WTC11 (cell line): ENCODE data around the gene TEX35. TPM values are rescaled to one million over a fixed set of nuclear protein-coding genes. Genes with fewer than 3 reads are reported as not detected.

Experiments used
- ATAC-seq: fragments of 200-7000 bp; cut with Tn5 transposase; 2 replicates; pipeline ENCODE4 v1.10.0; 2021; ENCODE audit warnings: mild to moderate bottlenecking, moderate library complexity
- CTCF ChIA-PET: fragments of 300-600 bp; sonication (Branson Sonifier 250); formaldehyde crosslinking; loops from one replicate; lab custom pipeline; 2021; ENCODE audit warnings: antibody characterized with exemption; lab: Charles Lee
- POLR2A ChIA-PET: fragments of 350-600 bp; sonication (Branson Sonifier 250); formaldehyde crosslinking; loops from one replicate; lab custom pipeline; 2021; ENCODE audit warnings: antibody characterized with exemption; lab: Charles Lee
- DNase-seq: peaks from one replicate; pipeline ENCODE4 v3.0.0; 2021; ENCODE audit warnings: low spot score
- H3K27ac Mint-ChIP-seq: 2 replicates; pipeline ENCODE4 v1.8.0; 2021; ENCODE audit warnings: mixed read lengths
- H3K27me3 Mint-ChIP-seq: 2 replicates; pipeline ENCODE4 v1.8.0; 2021; ENCODE audit warnings: low read depth, mild to moderate bottlenecking, moderate library complexity, mixed read lengths
- H3K36me3 Mint-ChIP-seq: 2 replicates; pipeline ENCODE4 v1.8.0; 2021; ENCODE audit warnings: mixed read lengths
- H3K4me1 Mint-ChIP-seq: 2 replicates; pipeline ENCODE4 v1.8.0; 2022; ENCODE audit warnings: mixed read lengths
- H3K4me3 Mint-ChIP-seq: 2 replicates; pipeline ENCODE4 v1.8.0; 2021; ENCODE audit warnings: mild to moderate bottlenecking, moderate library complexity, mixed read lengths
- H3K9me3 Mint-ChIP-seq: 2 replicates; pipeline ENCODE4 v1.8.0; 2021; ENCODE audit warnings: mixed read lengths
- HMGA2 ChIP-seq: fragments of 250-450 bp; sonication (Bioruptor Pico); IDR thresholded peaks from 2 replicates; pipeline ENCODE4 v1.4.0; 2021; ENCODE audit warnings: mild to moderate bottlenecking, moderate library complexity
- KAT7 ChIP-seq: sonication (generic); formaldehyde crosslinking; IDR thresholded peaks from 2 replicates; pipeline ENCODE4 v1.8.1; 2023; ENCODE audit warnings: missing genetic modification reagents, mild to moderate bottlenecking, borderline replicate concordance
- MYBL2 ChIP-seq: sonication (generic); formaldehyde crosslinking; IDR thresholded peaks from 2 replicates; pipeline ENCODE4 v1.8.1; 2023; ENCODE audit warnings: mild to moderate bottlenecking, moderate library complexity, missing genetic modification reagents
- PRDM15 ChIP-seq: sonication (generic); formaldehyde crosslinking; IDR thresholded peaks from 2 replicates; pipeline ENCODE4 v1.8.0; 2022; ENCODE audit warnings: missing genetic modification reagents
- PREB ChIP-seq: sonication (generic); formaldehyde crosslinking; IDR thresholded peaks from 2 replicates; pipeline ENCODE4 v1.8.1; 2022; ENCODE audit warnings: mild to moderate bottlenecking, missing genetic modification reagents, moderate library complexity, borderline replicate concordance
- SP1 ChIP-seq: sonication (generic); formaldehyde crosslinking; conservative IDR thresholded peaks from 2 replicates; pipeline ENCODE4 v1.8.1; 2022; ENCODE audit warnings: missing genetic modification reagents
- USF2 ChIP-seq: sonication (generic); formaldehyde crosslinking; IDR thresholded peaks from 2 replicates; pipeline ENCODE4 v1.8.1; 2023; ENCODE audit warnings: mild to moderate bottlenecking, missing genetic modification reagents, moderate library complexity
- ZBTB21 ChIP-seq: sonication (generic); formaldehyde crosslinking; IDR thresholded peaks from 2 replicates; pipeline ENCODE4 v1.8.1; 2023; ENCODE audit warnings: mild to moderate bottlenecking, missing genetic modification reagents, borderline replicate concordance
- ZBTB43 ChIP-seq: sonication (generic); formaldehyde crosslinking; IDR thresholded peaks from 2 replicates; pipeline ENCODE4 v1.8.1; 2023; ENCODE audit warnings: mild to moderate bottlenecking, missing genetic modification reagents
- ZMAT4 ChIP-seq: fragments of 250-450 bp; sonication (Bioruptor Pico); IDR thresholded peaks from 2 replicates; pipeline ENCODE4 v1.9.0; 2021; ENCODE audit warnings: mild to moderate bottlenecking
- ZNF263 ChIP-seq: sonication (generic); formaldehyde crosslinking; IDR thresholded peaks from 2 replicates; pipeline ENCODE4 v1.8.1; 2022; ENCODE audit warnings: low read depth, mild to moderate bottlenecking, moderate library complexity, missing genetic modification reagents
- ZSCAN18 ChIP-seq: fragments of 250-450 bp; sonication (Bioruptor Pico); IDR thresholded peaks from 2 replicates; pipeline ENCODE4 v2.1.2; 2022; ENCODE audit warnings: mild to moderate bottlenecking, moderate library complexity
- total RNA-seq: library from RNA; stranded (reverse); gene quantifications from 3 replicates; pipeline ENCODE4 v1.2.3, GENCODE V29; 2021

Gene TEX35
- total RNA-seq, 1 experiment from 2014 or later: not detected

- DNase-seq (no peak), ATAC-seq (no peak)
- H3K36me3 Mint-ChIP-seq: no peaks in the 10 kb centered on the region
- H3K27me3 Mint-ChIP-seq: no peaks in the 10 kb centered on the region; the same call in 1 of the 2 replicates
- CTCF ChIA-PET: interaction anchor here (1.4 to 2.2 kb wide), 2 partner anchors 9 to 12 kb away, joined by 3 to 21 read pairs; no protein-coding TSS in a partner anchor
- POLR2A ChIA-PET: interaction anchor here (1.3 kb wide), 1 partner anchor 17 kb away, joined by 4 read pairs; no protein-coding TSS in a partner anchor
- peaks cover 6% of the 10 kb centered on the region for H3K4me1 Mint-ChIP-seq
- H3K4me3 Mint-ChIP-seq: no peak overlapping the region
- H3K9me3 Mint-ChIP-seq: no peaks in the 10 kb centered on the region
- no peak overlapping the region for H3K27ac Mint-ChIP-seq
- TF ChIP-seq ZBTB21: no peak
- no peak for TF ChIP-seq ZBTB43 (CRISPR knock-in tag)
- TF ChIP-seq ZNF263 (CRISPR knock-in tag): no peak
- no peak for TF ChIP-seq ZMAT4 (CRISPR knock-in tag)
- no peak for TF ChIP-seq SP1
These were observed 20.6 kb upstream of the TEX35 start for GRCh38 chr1:178492341-178492740.

GRCh38 chr1:178493301-178493741 is 19.6 kb upstream of the TEX35 start:
- CTCF ChIA-PET: interaction anchor here (1.4 to 2.2 kb wide), 2 partner anchors 8 to 11 kb away, joined by 3 to 21 read pairs; no protein-coding TSS in a partner anchor
- TF ChIP-seq ZSCAN18 (CRISPR knock-in tag): no peak
- no peak overlapping the region for H3K27ac Mint-ChIP-seq
- no peaks in the 10 kb centered on the region for H3K9me3 Mint-ChIP-seq
- no peak overlapping the region for H3K4me3 Mint-ChIP-seq
- POLR2A ChIA-PET: interaction anchor here (0.5 kb wide), 1 partner anchor 182 kb away, joined by 3 read pairs; no protein-coding TSS in a partner anchor
- ATAC-seq: no peak
- H3K36me3 Mint-ChIP-seq: no peaks in the 10 kb centered on the region
- H3K27me3 Mint-ChIP-seq: no peaks in the 10 kb centered on the region; the same call in 1 of the 2 replicates
- peaks cover 6% of the 10 kb centered on the region for H3K4me1 Mint-ChIP-seq
- DNase-seq: no peak

- CTCF ChIA-PET: interaction anchor here (1.1 to 1.5 kb wide), 2 partner anchors 11 to 20 kb away, joined by 3 to 5 read pairs; no protein-coding TSS in a partner anchor
- Mint-ChIP-seq H3K4me1 (peaks cover 6% of the 10 kb centered on the region), H3K27ac (no peak overlapping the region), H3K27me3 (no peaks in the 10 kb centered on the region; the same call in 1 of the 2 replicates), H3K36me3 (no peaks in the 10 kb centered on the region), H3K9me3 (no peaks in the 10 kb centered on the region), H3K4me3 (no peak overlapping the region)
- TF ChIP-seq MYBL2 (CRISPR knock-in tag) (no peak), PRDM15 (no peak), HMGA2 (CRISPR knock-in tag) (no peak), USF2 (CRISPR knock-in tag) (no peak), PREB (no peak), KAT7 (CRISPR knock-in tag) (no peak), ZMAT4 (CRISPR knock-in tag) (no peak)
- POLR2A ChIA-PET: no interaction called here
- no peak for ATAC-seq
- no peak for DNase-seq
These were observed 18.3 kb upstream of the TEX35 start for GRCh38 chr1:178494569-178494971.
